Occipital lobe (tissue), 2 donors: ENCODE data around the gene RAE1. TPM values are rescaled to one million over a fixed set of nuclear protein-coding genes. Genes with fewer than 3 reads are reported as not detected.

Source experiments
- DNase-seq: peaks from one replicate; lab custom pipeline; 2025; lab: John Stamatoyannopoulos, UW
- total RNA-seq: library from RNA; depleted of rRNA; stranded (reverse); fragments of >200 nt; gene quantifications from one replicate; pipeline ENCODE4 v1.2.3, GENCODE V29; 2014

RAE1 gene
- total RNA-seq, 1 donor from 2014 or later, result 35.2 TPM

DNA sequence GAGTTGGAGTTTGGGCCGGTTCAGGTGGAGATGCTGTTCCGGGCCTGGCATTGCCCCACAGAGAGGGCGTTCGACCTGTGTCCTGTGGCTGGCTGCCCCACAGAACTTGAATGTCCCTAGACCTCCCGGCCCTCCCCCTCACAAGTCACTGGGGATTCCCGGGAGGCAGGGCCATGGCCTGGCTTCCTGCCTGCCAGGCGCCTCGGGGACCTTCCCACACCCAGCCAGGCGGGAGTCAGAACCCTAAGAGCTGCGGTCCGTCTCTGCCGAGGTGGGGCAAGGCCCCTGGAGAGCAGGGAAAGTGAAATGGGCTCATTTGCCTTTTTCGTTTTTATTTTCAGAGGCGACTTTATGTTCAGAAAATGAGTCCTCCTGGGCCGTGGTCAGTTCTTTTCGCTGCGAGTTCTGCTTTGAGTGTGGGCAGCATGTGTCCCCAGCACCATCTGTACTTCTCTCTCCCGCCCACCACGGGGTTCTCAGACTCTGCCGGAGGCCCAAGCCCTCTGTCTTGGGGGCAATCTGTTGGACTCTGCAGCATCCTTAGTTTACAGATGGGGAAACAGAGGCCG is 48.6 kb downstream of the RAE1 start:
- no peak for DNase-seq

DNA sequence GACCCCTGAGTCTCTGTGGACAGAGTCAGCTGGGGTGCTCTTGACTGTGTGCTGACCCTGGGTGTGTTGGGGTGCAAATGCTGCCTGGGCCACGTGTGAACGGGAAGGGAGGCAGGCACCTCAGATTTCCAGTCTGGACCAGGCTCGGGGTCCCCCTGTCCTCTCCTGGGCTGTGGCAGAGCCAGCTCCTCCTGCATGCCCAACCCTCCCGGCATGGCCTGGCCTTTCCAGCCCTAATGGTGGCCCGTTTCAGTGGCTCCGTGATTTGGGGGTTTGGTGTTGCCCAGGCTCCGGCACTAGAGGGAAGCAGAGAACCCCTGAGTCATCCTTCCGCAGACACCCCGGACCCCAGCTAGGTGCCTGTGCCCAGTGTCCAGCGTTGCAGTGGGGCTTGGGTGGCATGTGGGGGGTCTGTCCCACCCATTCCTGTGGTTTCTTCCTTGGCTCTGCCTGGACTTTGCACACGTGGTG is 49.2 kb downstream of the RAE1 start:
- DNase-seq, result no peak

DNA sequence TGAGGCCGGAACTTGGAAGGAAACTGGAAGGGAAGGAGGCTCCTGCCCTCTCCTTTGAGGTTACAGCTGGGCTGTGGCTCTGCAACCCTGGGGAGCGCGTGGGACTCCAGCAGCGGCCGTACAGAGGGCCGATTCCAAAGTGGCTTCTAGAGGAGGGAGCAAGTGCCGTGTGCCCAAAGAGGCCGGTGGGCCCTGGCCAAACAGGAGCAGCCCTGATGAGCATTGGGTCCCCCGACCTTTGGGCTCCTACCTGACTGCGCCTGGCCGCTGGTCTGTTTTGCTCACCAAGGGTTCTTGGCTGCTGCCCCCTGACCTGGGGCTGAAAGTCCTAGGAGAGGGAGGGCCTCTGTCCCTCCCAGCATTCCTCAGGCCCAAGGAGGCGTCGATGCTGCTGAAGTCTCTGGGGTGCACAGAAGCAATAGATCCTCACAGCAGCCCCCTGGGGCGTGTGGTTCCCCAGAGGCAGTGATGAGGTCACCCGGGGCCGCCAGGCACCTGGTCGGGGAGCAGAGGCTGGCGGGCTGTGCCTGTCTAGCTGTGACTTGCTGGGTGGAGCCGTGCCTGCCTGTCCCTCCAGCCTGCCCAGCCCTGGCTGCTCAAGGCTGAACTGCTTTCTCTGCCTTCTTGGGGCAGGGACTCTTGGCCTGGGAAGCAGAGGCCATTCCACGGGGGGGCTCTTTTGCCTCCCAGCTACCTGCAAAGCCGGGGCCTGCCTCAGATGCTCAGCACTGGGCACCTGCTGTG is 49.9 kb downstream of the RAE1 start:
- DNase-seq, result no peak

DNA sequence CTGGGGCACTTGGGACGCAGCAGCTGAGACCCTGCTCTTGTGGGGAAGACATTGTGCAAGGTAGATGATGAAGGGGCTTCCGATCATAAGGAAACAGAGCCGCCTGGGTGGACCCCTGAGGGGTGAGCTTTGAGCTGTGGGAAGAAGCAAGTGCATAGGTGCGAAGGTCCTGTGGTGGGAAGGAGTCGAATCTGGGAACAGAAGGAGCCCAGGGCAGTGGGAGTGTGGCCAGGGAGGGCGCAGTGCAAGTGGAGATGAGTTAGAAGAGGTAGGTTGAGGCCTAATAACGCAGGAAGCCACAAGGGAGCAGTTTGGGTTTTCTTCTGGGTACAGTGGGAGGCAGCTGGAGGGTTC is 50.5 kb downstream of the RAE1 start:
- no peak for DNase-seq

DNA sequence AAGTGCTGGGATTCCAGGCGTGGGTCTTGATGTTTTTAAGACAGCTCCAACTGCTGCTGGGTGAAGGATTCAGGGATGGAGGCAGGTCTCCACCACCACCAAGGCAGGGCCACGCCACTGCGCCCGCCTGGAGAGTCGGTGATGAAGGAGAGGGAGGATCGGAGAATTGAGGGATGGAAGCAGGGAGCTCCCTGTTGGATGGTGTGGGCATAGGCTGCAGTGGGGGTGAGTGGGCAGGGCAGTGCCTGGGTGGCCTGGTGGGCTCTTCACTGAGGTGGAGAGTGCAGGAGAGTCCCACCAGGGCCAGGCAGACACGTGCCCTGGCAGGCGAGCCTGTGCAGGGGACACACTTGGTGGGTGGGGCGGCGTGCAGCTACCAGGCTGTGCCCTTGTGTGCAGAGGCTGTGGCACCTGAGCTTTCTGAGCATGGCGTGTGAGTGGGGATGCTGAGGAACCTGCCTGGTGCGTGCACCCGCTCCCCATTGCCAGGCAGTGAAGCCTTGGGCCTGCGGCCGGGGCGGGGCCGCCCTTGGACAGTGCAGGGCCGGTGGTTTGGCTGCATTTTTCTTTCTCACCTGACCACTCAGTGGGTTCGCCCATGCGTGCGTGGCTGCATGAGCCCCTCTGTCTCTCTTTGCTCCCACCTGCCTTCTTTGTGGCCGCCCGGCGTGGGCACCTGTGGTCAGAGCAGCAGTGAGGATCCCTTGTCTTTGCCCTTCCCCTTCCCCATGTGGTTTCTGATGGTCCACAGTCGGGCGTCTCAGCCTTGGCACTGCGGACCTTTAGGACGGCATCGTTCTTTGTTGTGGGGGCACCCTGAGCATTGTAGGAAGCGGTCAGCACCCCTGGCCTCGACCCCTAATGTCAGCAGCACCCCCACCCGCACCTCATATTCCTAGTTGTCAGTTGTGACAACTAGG is 51.4 kb downstream of the RAE1 start:
- no peak for DNase-seq

DNA sequence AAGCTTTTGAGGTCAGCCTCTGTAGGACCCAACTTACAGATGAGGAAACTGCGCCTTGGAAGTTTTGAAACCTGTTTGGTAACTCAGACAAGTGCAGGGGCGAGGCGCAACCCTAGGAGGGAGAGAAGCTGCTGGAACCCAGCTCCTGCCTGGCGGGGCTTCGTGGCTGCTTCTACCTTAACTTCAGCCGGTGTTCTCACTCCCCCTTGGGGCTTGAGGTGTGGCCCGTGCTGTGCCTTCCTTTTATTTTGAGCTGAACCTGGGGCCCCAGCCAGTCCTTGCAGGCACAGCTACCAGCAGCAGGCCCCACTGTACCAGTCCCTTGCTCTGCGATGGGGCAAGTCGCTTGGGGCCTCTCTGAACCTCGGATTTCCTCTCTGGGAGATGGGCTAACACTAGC is 52.2 kb downstream of the RAE1 start:
- no peak for DNase-seq

DNA sequence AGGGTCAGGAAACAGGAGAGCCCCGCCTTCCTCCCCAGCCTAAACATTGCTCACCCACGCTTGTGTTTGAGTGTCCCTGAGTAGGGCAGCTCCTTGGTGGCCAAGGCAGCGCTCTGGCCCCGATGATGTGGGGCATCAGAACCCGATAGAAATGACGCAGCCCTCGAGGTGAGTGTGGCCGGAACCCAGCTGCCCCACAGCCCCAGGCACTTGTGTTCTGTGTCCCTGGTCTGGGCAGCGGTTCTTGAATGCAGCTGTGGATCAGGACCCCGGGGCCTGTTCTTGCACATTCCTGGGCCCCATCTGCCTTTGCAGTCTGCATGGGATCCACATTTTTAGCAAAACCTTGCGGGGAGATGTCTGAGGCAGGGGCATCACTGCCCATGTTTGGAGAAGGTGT is 53.0 kb downstream of the RAE1 start:
- no peak for DNase-seq

DNA sequence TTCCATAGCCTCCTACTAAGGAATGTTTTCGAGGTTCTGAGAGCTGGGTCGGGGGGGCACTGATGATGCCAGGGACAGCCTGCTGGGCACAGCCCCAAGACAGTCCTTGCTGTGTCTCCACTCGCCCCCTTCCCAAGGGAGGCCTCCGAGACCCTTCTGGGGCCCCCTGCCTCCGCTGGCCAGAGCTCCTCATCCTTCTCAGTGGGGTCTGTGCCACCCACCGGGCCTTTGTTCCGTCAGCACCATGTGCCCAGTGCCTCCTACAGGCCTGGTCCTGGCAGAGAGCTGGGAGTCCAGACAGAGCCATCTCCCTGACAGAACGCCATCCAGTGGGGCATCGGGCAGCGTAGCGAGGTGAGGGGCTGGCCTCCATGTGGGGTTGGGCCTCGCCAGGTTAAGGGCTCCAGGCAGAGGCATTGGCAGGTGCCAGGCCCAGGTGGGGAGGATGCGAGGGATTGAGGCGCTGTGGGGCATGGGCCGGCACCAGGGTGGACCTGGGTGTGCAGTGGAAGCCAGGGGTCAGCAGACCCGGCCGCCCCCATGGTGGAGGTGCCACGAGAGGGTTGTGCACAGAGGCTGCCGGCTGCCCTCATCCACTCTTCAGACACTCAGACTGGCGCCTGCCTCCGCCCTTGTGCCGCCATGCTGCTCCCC is 53.5 kb downstream of the RAE1 start:
- DNase-seq, result no peak

DNA sequence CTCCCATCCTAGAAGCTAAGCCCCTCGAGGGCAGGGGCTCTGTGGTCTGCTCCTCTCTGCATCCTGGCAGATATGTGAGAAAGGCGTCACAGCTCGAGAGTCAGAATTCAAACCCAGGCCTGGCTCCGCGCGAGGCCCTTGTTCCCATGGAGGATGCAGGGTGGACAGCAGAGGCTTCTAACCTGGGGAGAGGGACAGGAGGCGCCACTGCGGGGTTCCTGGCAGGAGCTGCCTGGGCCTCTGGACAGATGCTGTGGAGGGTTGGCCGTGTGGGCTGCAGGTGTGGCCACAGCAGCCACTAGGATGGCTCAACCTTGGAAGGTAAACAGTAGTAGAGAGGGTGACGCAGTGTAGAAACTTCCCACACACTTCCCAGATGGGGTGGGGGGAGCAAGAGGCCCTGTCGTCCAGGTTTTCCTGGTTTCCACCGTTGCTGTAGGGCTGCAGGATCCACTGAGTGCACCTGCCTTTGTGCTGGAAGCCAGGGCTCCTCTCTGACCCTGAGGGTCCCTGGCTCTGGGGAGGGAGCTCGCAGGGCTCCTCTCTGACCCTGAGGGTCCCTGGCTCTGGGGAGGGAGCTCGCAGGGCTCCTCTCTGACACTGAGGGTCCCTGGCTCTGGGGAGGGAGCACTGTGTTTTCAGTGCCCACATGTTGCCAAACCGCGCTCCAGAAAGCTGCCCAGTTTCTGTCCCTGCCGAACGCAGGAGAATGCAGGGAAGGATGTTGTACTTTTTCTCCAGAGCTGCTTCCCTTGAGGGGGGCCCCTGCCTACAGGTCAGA is 54.4 kb downstream of the RAE1 start:
- no peak for DNase-seq

DNA sequence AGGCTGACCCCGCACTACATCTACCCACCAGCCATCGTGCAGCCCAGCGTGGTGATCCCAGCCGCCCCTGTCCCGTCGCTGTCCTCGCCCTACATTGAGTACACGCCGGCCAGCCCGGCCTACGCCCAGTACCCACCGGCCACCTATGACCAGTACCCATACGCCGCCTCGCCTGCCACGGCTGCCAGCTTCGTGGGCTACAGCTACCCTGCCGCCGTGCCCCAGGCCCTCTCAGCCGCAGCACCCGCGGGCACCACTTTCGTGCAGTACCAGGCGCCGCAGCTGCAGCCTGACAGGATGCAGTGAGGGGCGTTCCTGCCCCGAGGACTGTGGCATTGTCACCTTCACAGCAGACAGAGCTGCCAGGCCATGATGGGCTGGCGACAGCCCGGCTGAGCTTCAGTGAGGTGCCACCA is 56.5 kb downstream of the RAE1 start:
- no peak for DNase-seq

DNA sequence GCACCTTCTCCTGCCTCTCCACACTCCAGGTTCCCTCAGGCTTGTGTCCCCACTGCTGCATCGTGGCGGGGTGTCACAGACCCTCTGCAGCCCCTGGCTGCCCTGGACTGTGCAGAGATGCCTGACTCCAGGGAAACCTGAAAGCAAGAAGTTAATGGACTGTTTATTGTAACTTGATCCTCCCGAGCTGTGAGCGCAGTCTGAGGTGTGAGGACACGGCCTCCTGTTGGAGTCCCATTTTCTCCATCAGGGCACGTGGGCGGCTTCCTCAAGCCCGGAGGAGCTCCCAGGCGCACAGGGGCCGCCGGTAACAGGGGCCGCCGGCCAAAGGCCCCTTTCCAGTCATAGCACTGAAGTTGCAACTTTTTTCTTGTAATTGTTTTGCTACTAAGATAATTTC is 57.1 kb downstream of the RAE1 start:
- no peak for DNase-seq

DNA sequence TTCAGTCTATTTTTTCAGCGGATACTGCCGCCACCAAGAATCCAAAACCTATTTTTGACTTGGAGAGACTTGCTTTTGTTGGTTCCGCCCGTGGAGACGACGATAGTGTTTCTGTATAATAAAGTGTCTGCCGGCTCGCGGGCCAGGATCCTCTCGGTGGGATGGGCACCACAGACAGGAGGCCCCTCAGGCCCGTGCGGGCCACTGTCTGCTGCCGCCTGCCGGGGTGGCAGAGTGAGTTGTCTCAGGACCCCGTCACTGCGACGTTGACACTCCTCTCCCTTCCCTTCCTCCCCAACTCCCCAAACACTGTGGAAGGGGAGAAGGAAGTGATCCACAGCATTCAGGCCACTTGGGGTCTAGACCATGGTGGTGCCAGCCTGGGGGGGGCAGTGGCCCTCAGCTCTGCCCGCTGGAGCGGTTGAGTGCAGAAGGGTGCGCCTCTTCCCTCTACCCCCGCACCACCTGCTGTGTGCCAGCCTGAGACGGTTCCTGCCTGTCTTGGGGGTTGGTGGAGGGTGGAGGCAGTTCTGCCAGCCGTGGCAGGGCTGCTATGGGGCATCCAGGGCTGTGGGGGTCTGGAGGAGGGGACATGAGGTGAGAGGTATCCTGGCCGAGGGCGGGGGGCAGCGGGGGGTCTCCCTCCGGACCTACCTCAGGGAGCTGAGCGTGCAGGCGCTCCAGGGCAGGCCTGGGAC is 57.6 kb downstream of the RAE1 start:
- no peak for DNase-seq

DNA sequence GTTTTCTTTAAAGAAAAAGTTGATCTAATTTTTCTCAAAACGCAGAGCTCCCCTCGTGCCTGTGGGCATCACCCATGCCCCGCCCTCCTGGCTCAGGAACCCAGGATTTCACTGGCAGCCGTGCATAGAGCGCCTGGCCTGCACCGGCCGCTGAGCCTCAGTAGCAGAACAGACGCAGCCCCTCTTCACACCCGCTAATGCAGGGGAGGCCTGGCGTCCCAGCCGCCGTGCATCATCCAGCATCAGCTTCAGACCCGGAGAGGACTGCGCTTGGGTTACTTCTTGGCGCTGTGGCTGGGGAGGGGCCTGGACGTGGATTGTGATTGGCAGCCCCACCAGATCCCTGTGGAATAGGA is 58.2 kb downstream of the RAE1 start:
- DNase-seq, result no peak

DNA sequence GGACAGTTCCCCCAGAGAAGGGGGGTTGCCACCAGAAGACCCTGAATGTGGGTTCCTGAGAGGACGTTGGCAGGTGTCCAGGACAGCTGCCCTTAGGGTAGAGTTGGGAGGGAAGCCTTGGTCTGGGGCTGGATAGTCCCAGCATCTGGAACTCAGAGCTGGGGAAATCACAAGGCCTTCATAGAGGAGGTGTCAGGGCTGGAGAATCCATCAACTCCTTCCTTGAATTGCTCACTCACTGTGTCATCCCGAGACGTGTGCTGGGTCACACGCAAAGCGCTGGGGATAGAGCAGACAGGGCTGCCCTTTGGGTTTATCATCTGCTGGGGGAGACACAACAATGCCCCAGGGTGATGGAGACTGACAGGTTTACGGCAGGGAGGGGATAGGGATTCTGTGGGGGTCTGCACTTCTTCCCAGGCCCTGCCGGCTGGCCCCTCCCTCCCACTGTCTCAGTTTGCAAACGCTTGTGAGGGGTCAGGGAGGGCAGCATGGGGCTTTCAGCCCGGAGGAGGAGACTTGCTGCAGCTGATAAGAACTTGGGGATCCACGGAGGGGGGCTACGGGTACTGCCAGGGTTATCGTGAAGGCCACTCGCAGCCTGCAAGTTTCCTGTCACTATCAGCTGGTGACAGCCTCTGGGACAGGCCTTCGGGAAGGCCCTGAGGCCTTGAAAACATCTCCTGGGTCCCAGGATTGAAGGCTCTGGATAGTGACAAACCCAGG is 58.8 kb downstream of the RAE1 start:
- DNase-seq, result no peak

DNA sequence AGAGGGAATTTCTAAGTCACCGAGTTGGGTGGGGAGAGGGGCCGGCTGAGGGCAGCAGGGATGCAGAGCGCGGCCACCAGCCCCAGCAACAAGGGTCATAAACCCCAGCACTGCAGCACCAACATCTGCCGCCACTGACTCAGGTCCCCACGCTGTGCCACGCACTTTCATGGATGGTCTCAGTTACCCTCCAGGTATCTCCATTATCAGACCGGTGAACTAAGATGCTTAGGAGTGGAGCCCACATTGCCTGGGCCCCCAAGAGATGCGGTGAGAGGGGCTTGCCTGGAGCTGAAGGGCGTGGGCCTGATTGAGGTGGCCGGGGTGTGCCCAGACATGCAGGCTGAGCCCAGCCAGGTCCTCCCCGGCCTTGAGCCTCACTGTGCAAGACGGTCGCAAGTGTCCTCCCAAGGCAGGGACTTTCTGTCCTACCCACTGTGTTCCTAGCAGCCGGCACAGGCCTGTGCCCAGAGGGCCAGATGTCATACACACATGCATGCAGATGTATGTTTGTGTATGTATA is 59.4 kb downstream of the RAE1 start:
- no peak for DNase-seq

DNA sequence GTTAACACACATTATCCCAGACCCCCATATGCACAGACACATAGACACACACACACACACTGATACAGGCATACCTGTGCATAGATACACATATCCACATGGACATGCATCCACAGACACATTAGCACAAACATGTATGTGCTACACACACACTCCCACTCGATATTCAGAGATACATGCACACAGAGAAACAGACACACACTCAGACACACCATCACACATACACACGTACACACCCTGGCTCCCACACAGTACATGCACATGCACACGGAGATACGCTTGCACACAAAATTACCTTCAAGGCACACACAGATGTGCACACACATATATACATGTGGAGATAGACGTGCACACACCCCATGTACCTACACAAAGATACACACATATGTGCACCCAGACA is 59.9 kb downstream of the RAE1 start:
- no peak for DNase-seq

DNA sequence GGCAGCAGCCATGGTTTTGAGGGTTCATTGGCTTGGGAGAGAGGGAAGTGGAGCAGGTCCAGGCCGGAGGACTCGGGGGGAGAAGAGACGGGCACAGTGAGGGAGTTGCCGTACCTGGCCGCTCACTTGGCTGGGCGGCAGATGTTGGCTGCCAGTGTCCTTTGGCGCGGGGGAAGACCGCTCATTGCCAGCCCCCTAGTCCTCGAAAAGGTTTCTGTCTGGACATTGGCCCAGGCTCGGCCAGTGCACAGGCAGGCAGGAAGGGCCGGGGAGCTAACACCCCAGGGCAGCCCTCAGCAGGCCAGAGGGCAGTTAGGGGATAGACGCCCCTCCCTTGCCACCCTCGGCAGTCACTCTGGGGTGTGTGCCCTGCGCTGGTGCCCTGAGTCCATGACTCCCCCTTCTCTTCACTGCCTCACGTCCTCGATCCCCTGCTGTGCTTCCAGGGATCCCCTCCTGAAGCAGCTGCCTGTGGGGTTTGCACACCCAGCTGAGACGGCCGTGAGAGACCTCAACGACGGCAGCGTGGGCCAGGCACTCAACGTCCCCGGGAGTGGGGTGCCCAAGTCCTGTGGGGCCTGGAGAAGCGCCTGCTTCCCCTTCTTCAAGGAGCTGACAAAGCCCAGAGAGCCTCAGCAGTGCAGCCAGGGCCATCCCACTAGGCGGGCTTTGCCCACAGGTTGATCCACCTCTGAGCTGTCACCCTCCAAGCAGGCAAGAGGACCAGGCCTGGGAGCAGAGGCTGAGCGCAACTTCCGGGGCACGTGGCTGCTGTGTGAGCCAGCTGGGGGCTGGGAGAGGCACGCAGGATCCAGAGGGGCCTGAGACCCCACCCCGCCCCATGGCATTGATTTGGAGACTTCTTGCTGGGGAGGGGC is 60.6 kb downstream of the RAE1 start:
- DNase-seq, result no peak

DNA sequence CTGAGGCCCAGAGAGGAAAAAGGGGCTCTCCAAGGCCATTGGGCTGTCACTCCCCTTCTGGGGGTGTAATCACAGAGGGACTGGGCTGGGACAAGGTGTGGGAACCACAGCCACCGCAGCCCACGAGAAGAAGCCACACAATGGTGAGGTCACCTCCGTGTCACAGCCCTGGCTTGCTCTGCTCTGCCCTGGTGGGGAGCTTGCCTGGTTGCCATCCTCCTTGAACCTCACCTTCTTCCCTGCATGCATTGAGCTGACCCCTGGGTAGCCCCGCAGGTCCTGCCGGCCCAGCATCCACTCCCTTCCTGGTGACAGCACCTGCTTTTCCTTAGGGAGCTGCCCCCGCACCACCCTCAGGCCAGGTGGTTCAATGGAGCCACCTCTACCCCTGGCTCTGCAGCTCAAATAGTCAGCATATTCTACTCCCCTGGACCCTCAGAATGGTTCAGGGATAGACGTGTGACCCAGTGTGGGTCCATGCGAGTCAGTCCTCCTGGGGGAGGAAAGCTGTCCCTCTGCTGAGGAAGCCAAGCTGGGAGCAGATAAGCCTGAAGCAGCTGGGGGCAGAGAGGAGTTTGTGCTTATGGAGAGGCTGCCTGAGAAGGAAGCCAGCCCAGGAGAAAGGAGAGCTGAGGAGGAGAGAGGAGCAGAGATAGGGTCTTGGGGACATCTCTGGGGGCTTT is 61.4 kb downstream of the RAE1 start:
- DNase-seq, result no peak
